Trophoblast cell (in vitro differentiated cells and primary cell): ENCODE data around the gene MAPK8IP2.

Experiments used
- DNase-seq, 2 donors: peaks; one replicate each; pipeline ENCODE4 v3.0.0-alpha.2; 2016
- H2AFZ ChIP-seq: 2 replicates; pipeline ENCODE4 v1.6.1; 2013; ENCODE audit warnings: low read length, moderate library complexity, mild to moderate bottlenecking; ENCODE audit not compliant: insufficient read depth, poor library complexity
- H2AK5ac ChIP-seq: 2 replicates; pipeline ENCODE4 v1.6.1; 2013; ENCODE audit warnings: mild to moderate bottlenecking, low read length
- H2BK120ac ChIP-seq: 2 replicates; pipeline ENCODE4 v1.6.1; 2013; ENCODE audit warnings: low read length, mild to moderate bottlenecking, moderate library complexity; ENCODE audit not compliant: insufficient read depth, poor library complexity
- H2BK12ac ChIP-seq: 2 replicates; pipeline ENCODE4 v1.6.1; 2013; ENCODE audit warnings: mild to moderate bottlenecking, low read length, moderate library complexity
- H2BK5ac ChIP-seq: 2 replicates; pipeline ENCODE4 v1.6.1; 2013; ENCODE audit warnings: low read length, low read depth, moderate library complexity, mild to moderate bottlenecking; ENCODE audit not compliant: poor library complexity
- H3K14ac ChIP-seq: 2 replicates; pipeline ENCODE4 v1.6.1; 2013; ENCODE audit warnings: mild to moderate bottlenecking, low read length
- H3K18ac ChIP-seq: 2 replicates; pipeline ENCODE4 v1.6.1; 2013; ENCODE audit warnings: mild to moderate bottlenecking, low read length
- H3K23ac ChIP-seq: 2 replicates; pipeline ENCODE4 v1.6.1; 2013; ENCODE audit warnings: low read length
- H3K27ac ChIP-seq: 2 replicates; pipeline ENCODE4 v1.5.1; 2013; ENCODE audit warnings: low read depth, mild to moderate bottlenecking, inconsistent platforms, low read length, moderate library complexity
- H3K27me3 ChIP-seq: 2 replicates; pipeline ENCODE4 v1.6.1; 2013; ENCODE audit warnings: inconsistent platforms, mild to moderate bottlenecking, low read length, moderate library complexity; ENCODE audit not compliant: insufficient read depth
- H3K36me3 ChIP-seq, 2 experiments: 1 replicate in 1 of 2; 2 replicates in 1 of 2; pipeline ENCODE4 v1.6.1; 2013; ENCODE audit warnings: low read length in 2 of 2, mild to moderate bottlenecking in 2 of 2, moderate library complexity in 1 of 2; ENCODE audit not compliant: insufficient read depth in 2 of 2, control insufficient read depth in 1 of 2
- H3K4ac ChIP-seq: 2 replicates; pipeline ENCODE4 v1.6.1; 2013; ENCODE audit warnings: low read depth, mild to moderate bottlenecking, low read length, moderate library complexity
- H3K4me1 ChIP-seq, 2 experiments: 1 replicate in 1 of 2; 2 replicates in 1 of 2; pipeline ENCODE4 v1.6.1; 2013; ENCODE audit warnings: low read length in 2 of 2, mild to moderate bottlenecking in 2 of 2, moderate library complexity in 1 of 2; ENCODE audit not compliant: insufficient read depth in 2 of 2, control insufficient read depth in 1 of 2
- H3K4me2 ChIP-seq: 2 replicates; pipeline ENCODE4 v1.6.1; 2013; ENCODE audit warnings: inconsistent platforms, mild to moderate bottlenecking, low read length, moderate library complexity
- H3K4me3 ChIP-seq: 2 replicates; pipeline ENCODE4 v1.5.1; 2013; ENCODE audit warnings: mild to moderate bottlenecking, low read depth, low read length, inconsistent platforms
- H3K79me1 ChIP-seq: one replicate; pipeline ENCODE4 v1.6.1; 2013; ENCODE audit warnings: low read length
- H3K79me2 ChIP-seq: 2 replicates; pipeline ENCODE4 v1.6.1; 2013; ENCODE audit warnings: low read length, mild to moderate bottlenecking; ENCODE audit not compliant: control insufficient read depth, insufficient read depth, poor library complexity
- H3K9ac ChIP-seq: 2 replicates; pipeline ENCODE4 v1.6.1; 2013; ENCODE audit warnings: mild to moderate bottlenecking, low read length
- H3K9me3 ChIP-seq: 2 replicates; pipeline ENCODE4 v1.6.1; 2013; ENCODE audit warnings: low read depth, mild to moderate bottlenecking, control low read depth, inconsistent platforms, low read length; ENCODE audit not compliant: insufficient read depth
- H4K12ac ChIP-seq: 2 replicates; pipeline ENCODE4 v1.6.1; 2013; ENCODE audit warnings: low read depth, mild to moderate bottlenecking, low read length, moderate library complexity
- H4K8ac ChIP-seq: 2 replicates; pipeline ENCODE4 v1.6.1; 2013; ENCODE audit warnings: low read depth, mild to moderate bottlenecking, low read length, moderate library complexity
- H4K91ac ChIP-seq: one replicate; pipeline ENCODE4 v1.6.1; 2013; ENCODE audit warnings: low read depth, mild to moderate bottlenecking, low read length, moderate library complexity
- WGBS: extraction: QIAGEN DNeasy Blood & Tissue Kit; methylation state at CpG from one replicate; pipeline ENCODE4 v1.1.7; 2013; ENCODE audit warnings: missing lambda C conversion rate; ENCODE audit not compliant: insufficient read length, insufficient coverage; ENCODE audit errors: extremely low coverage; 5-methylcytosine and 5-hydroxymethylcytosine counted together

The MAPK8IP2 gene

GRCh38 chr22:50578776-50579310, 21.8 kb upstream of the MAPK8IP2 start:
- H2AFZ ChIP-seq, result no peak overlapping the region
- no peak overlapping the region for H2AK5ac ChIP-seq
- peak overlapping the region; percentile 7 for H3K4me3 ChIP-seq
- no peak overlapping the region for H3K23ac ChIP-seq
- H4K91ac ChIP-seq, result no peak overlapping the region
- WGBS, result no CpG with 5 or more reads among the region's 8 CpGs
- H2BK120ac ChIP-seq, result no peak overlapping the region
- H3K4ac ChIP-seq, result no peak overlapping the region
- no peak overlapping the region for H2BK5ac ChIP-seq
- no peak overlapping the region for H3K18ac ChIP-seq
- H3K27me3 ChIP-seq, result no peaks in the 10 kb centered on the region
- H3K79me1 ChIP-seq, result peaks cover 8% of the 10 kb centered on the region
- peaks cover 2% of the 10 kb centered on the region for H3K9me3 ChIP-seq
- no peak overlapping the region for H4K12ac ChIP-seq
- H4K8ac ChIP-seq, result no peak overlapping the region
- H3K14ac ChIP-seq, result no peak overlapping the region
- peaks cover 8% of the 10 kb centered on the region for H3K79me2 ChIP-seq
- H3K9ac ChIP-seq, result no peak overlapping the region
- H2BK12ac ChIP-seq, result no peak overlapping the region
- peaks cover 11 to 13% of the 10 kb centered on the region in 2 experiments for H3K4me1 ChIP-seq
- no peak overlapping the region for H3K27ac ChIP-seq
- DNase-seq, result no peak
- H3K4me2 ChIP-seq, result no peak overlapping the region
- H3K36me3 ChIP-seq, result peaks cover 46 to 49% of the 10 kb centered on the region in 2 experiments

- Histone ChIP-seq H3K18ac (no peak overlapping the region), H3K79me1 (peaks cover 8% of the 10 kb centered on the region), H2BK12ac (no peak overlapping the region), H2BK5ac (no peak overlapping the region), H3K9ac (no peak overlapping the region), H4K91ac (no peak overlapping the region), H3K27me3 (no peaks in the 10 kb centered on the region), H3K27ac (no peak overlapping the region), H3K9me3 (peaks cover 2% of the 10 kb centered on the region), H4K8ac (no peak overlapping the region), H3K4me1 (peaks cover 15 to 17% of the 10 kb centered on the region in 2 experiments), H4K12ac (no peak overlapping the region), H2BK120ac (no peak overlapping the region), H3K4ac (no peak overlapping the region), H2AFZ (no peak overlapping the region), H3K79me2 (peaks cover 8% of the 10 kb centered on the region), H3K36me3 (peaks cover 37 to 40% of the 10 kb centered on the region in 2 experiments), H3K4me3 (no peak overlapping the region), H2AK5ac (no peak overlapping the region), H3K14ac (no peak overlapping the region), H3K23ac (no peak overlapping the region), H3K4me2 (no peak overlapping the region)
- no peak for DNase-seq
- WGBS, result no CpG with 5 or more reads among the region's 4 CpGs
These were observed 20.8 kb upstream of the MAPK8IP2 start for GRCh38 chr22:50579752-50580151.

- Histone ChIP-seq H3K27ac (no peak overlapping the region), H3K18ac (no peak overlapping the region), H3K4ac (peak overlapping the region; percentile 12), H4K8ac (peak overlapping the region; percentile 99), H2BK12ac (no peak overlapping the region), H4K91ac (no peak overlapping the region), H3K9ac (no peak overlapping the region), H3K4me3 (peak overlapping the region; percentile 87), H3K4me2 (peak overlapping the region; percentile 96), H2BK5ac (no peak overlapping the region), H3K79me1 (peaks cover 8% of the 10 kb centered on the region), H3K27me3 (no peaks in the 10 kb centered on the region), H2AFZ (no peak overlapping the region), H3K79me2 (peaks cover 8% of the 10 kb centered on the region), H2AK5ac (peak overlapping the region; percentile 22), H3K4me1 (peaks cover 15 to 19% of the 10 kb centered on the region in 2 experiments), H3K14ac (no peak overlapping the region), H4K12ac (peak overlapping the region; percentile 6), H3K9me3 (no peaks in the 10 kb centered on the region), H2BK120ac (no peak overlapping the region), H3K36me3 (peaks cover 33 to 37% of the 10 kb centered on the region in 2 experiments), H3K23ac (no peak overlapping the region)
- no CpG with 5 or more reads among the region's 22 CpGs for WGBS
- DNase-seq, result no peak
These were observed 19.3 kb upstream of the MAPK8IP2 start for GRCh38 chr22:50581031-50581949.

- no CpG with 5 or more reads among the region's 39 CpGs for WGBS
- peak; percentile 83 to 86 for DNase-seq
- no peak overlapping the region for H2BK12ac ChIP-seq
- H3K9me3 ChIP-seq, result no peaks in the 10 kb centered on the region
- H3K4me1 ChIP-seq, result peaks cover 16 to 19% of the 10 kb centered on the region in 2 experiments
- H4K91ac ChIP-seq, result peak overlapping the region; percentile 98
- peak overlapping the region; percentile 81 for H2AK5ac ChIP-seq
- peak overlapping the region; percentile 3 for H3K23ac ChIP-seq
- H3K9ac ChIP-seq, result peak overlapping the region; percentile 95
- H4K12ac ChIP-seq, result peak overlapping the region; percentile 97
- peak overlapping the region; percentile 97 for H2BK5ac ChIP-seq
- H3K27ac ChIP-seq, result peak overlapping the region; percentile 98
- peaks cover 8% of the 10 kb centered on the region for H3K79me1 ChIP-seq
- H3K36me3 ChIP-seq, result peaks cover 28 to 31% of the 10 kb centered on the region in 2 experiments
- peak overlapping the region; percentile 99 for H3K18ac ChIP-seq
- H3K4me3 ChIP-seq, result peak overlapping the region; percentile 87
- peak overlapping the region; percentile 99 for H3K14ac ChIP-seq
- H3K4ac ChIP-seq, result peak overlapping the region; percentile 90
- H4K8ac ChIP-seq, result peak overlapping the region; percentile 99
- peak overlapping the region; percentile 96 for H3K4me2 ChIP-seq
- H3K79me2 ChIP-seq, result peaks cover 8% of the 10 kb centered on the region
- no peaks in the 10 kb centered on the region for H3K27me3 ChIP-seq
- H2AFZ ChIP-seq, result peak overlapping the region; percentile 96
- H2BK120ac ChIP-seq, result peak overlapping the region; percentile 98
These were observed 18.6 kb upstream of the MAPK8IP2 start for GRCh38 chr22:50581950-50582492.
